Dedifferentiated amniotic fluid mesenchymal stem cell (primary cell): ENCODE data around the gene NUP50.

Experiments
- DNase-seq: peaks from one replicate; pipeline ENCODE4 v3.0.0-alpha.2; 2016; ENCODE audit errors: extremely low spot score

The NUP50 gene

GRCh38 chr22:45208993-45209838 lies 45.5 kb downstream of the NUP50 start:
- DNase-seq = no peak

GRCh38 chr22:45210174-45210573 lies 46.4 kb downstream of the NUP50 start:
- DNase-seq = no peak

- DNase-seq = no peak
Observed at GRCh38 chr22:45210577-45210976, 46.9 kb downstream of the NUP50 start.

- DNase-seq = peak; percentile 77
Observed at GRCh38 chr22:45210991-45211390, 47.3 kb downstream of the NUP50 start.

- no peak for DNase-seq
Observed at GRCh38 chr22:45211435-45211834, 47.7 kb downstream of the NUP50 start.

- DNase-seq = no peak
Observed at GRCh38 chr22:45211848-45212247, 48.1 kb downstream of the NUP50 start.

GRCh38 chr22:45212306-45212709 lies 48.6 kb downstream of the NUP50 start:
- peak; percentile 90 for DNase-seq

GRCh38 chr22:45212992-45213751 lies 49.4 kb downstream of the NUP50 start:
- DNase-seq = no peak

- no peak for DNase-seq
Observed at GRCh38 chr22:45216133-45217003, 52.6 kb downstream of the NUP50 start.

GRCh38 chr22:45217345-45217744 lies 53.6 kb downstream of the NUP50 start:
- DNase-seq = no peak

- DNase-seq = no peak
Observed at GRCh38 chr22:45217806-45218205, 54.1 kb downstream of the NUP50 start.

- DNase-seq = no peak
Observed at GRCh38 chr22:45218976-45219375, 55.3 kb downstream of the NUP50 start.

GRCh38 chr22:45221201-45221600 lies 57.5 kb downstream of the NUP50 start:
- DNase-seq = no peak

- no peak for DNase-seq
Observed at GRCh38 chr22:45223304-45224117, 59.8 kb downstream of the NUP50 start.

GRCh38 chr22:45224331-45224730 lies 60.6 kb downstream of the NUP50 start:
- no peak for DNase-seq

- no peak for DNase-seq
Observed at GRCh38 chr22:45224988-45225731, 61.4 kb downstream of the NUP50 start.

- DNase-seq = no peak
Observed at GRCh38 chr22:45225732-45226502, 62.2 kb downstream of the NUP50 start.

- DNase-seq = peak; percentile 28
Observed at GRCh38 chr22:45226503-45227186, 62.9 kb downstream of the NUP50 start.
